ENCODE measurements around the gene GPR176.
A peak's percentile ranks its signal among the peaks of the same experiment; 100 is the strongest.

The GPR176 gene

GRCh38 chr15:39781147-39781966 lies 138.7 kb downstream of the GPR176 start:
- DNase-seq = no peak

GRCh38 chr15:39778021-39778420 lies 142.0 kb downstream of the GPR176 start:
- no peak for DNase-seq

- DNase-seq = no peak
These were observed 142.6 kb downstream of the GPR176 start for GRCh38 chr15:39777496-39777895.

GRCh38 chr15:39776068-39776467 lies 144.0 kb downstream of the GPR176 start:
- DNase-seq = no peak

- DNase-seq = peak; percentile 76
These were observed 145.3 kb downstream of the GPR176 start for GRCh38 chr15:39774688-39775267.

GRCh38 chr15:39770748-39771689 lies 149.0 kb downstream of the GPR176 start:
- no peak for DNase-seq

GRCh38 chr15:39767921-39768320 lies 152.1 kb downstream of the GPR176 start:
- no peak for DNase-seq

GRCh38 chr15:39761006-39761405 lies 159.1 kb downstream of the GPR176 start:
- DNase-seq = no peak

- peak; percentile 87 for DNase-seq
These were observed 163.1 kb downstream of the GPR176 start for GRCh38 chr15:39756806-39757522.

- no peak for DNase-seq
These were observed 167.1 kb downstream of the GPR176 start for GRCh38 chr15:39752991-39753390.

- DNase-seq = no peak
These were observed 167.8 kb downstream of the GPR176 start for GRCh38 chr15:39752246-39752645.

All from OCI-M1 (cell line).